CD4-positive, alpha-beta T cell treated with Interleukin-21 for 1 hour (primary cell): Measurements from ENCODE around the gene COPS3.
"Not testable (repeated sequence)": the region's sequence is repeated elsewhere in the genome, so short reads cannot be mapped to it uniquely, and the experiment has no call there.

Source experiments
- DNase-seq: peaks from one replicate; pipeline ENCODE4 v3.0.0-alpha.2; 2020

The COPS3 gene

DNA sequence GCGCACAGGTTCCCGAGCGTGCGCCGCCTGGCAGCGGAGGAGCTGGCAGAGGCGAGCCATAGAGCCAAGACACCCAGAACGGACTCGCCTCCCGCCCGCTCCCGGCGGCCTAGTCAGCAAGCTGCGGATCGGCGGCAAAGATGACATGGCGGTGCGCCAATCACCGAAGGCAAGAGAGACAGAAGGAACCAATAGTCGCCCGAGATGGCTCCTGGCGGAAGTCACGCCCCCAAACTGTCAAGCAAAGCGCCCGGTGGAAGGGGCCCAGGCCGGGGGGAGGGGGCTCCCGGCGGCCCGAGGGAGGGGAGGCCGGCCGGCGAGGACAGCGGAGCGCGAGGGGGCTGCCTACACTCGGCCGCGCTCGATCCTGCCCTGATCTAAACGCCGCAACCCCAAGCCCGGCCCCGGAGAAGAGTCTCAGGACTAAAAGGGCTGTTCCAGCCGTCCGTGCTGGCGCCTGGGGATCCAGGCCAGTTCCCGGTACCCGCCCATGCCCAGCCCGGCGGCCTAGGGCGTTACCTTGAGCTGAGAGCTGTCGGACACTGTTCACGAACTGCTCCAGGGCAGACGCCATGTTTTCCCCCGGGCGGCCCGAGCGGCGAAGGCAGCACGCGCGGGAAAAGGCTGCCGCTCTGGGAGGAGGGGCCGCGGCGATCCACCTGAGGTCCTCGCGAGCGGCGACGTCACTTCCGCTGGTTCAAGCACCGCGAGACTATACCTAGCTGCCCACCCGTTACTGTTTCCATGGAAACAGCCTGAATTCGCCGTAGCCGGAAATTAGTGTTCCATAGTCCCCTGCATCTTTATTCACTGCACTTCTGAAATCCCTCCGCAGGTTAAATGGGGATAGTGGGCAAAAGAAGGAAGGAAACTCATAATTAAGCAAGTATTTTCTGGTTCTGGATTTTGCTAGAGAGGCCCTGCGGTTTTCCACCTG lies at the start of gene COPS3:
Gene COPS3 (minus strand): TSS at position 634 of the 937 bp plus-strand sequence. CDS start 60 bp downstream, at position 574.
- peak; percentile 97 for DNase-seq

DNA sequence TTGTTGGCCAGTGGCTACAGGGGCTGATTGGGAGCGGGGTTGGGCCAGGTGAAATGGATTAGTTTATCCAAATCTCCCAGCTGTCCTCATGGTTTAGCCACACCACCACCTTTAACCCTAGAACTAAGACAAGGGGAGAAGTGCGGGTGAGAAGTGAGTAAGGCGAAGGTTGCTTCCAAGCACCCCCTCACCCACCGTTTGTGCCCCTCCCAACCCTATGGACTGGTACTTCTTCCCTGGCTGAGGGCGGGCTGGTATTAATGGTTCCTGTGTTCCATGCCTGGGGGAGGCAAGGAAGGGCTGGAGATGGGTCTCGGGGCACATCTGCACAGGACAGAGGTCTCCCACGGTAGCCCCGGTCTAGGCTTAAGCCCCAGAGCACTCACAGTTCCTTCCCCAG lies 47.2 kb upstream of the COPS3 start:
- DNase-seq = no peak

DNA sequence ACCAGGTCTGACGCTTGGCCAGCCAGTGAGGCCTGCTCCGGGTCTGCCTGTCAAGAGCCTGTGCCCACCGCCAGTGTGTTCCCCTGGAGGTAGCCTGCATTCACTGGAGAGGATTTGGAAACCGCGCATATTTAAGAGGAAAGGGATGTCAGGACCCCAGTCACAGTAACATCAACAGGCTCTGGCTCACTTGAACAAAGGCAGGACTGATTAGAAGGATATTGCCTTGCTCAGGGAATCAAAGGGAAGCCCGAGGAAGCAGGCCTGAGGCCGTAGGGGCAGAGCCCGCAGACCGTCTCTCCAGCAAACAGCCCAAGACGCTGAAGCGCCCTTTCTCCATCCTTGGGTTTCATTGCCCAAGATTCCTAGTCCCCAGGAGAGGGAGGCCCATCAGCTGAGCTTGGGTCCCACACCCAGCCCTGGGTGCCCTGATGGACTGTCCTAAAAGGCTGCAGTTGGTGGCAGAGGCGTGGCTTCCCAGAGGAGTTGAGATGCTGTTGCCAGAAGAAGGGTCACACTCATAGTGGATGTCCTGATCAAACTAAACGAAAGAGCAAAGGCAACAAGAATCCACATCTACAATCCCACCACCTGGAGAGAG lies 45.3 kb upstream of the COPS3 start:
- no peak for DNase-seq

DNA sequence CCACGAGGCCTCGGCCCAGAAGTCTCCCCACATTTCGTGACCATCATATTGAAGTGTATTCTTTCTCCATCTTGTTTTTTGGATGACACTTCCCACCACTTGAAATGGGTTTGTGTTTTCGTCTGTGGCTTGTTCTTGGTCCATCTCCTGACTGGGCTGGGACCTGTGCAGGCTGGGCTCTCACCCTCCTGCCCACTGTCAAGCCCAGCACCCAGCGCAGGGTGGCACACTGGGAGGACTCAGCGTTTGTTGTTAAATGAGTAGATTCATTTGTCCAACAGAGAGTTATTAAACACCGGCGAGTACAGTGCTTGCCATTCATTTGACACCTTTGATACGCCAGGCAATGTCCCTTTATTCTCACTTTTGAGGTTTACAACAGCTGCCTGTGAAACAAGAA lies 44.8 kb upstream of the COPS3 start:
- no peak for DNase-seq

DNA sequence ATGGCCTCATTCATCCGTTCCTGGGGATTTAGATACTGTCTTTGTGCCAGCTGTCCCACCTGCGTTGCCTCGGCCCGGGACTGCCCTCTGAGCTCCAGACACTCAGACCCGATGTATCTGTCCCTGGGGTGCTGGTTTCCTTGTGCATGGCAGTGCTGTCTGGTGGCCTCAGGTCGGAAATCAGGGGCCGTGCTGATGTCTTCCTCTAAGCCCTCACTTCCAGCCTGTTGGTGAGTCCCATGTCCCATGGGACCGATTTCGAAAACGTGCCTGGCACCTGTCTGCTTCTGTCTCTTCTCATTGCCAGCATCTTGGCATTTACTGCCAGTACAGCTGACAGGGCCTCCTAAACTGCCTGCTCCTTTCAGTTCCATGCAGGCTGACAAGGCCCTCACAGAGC lies 44.2 kb upstream of the COPS3 start:
- DNase-seq = no peak

DNA sequence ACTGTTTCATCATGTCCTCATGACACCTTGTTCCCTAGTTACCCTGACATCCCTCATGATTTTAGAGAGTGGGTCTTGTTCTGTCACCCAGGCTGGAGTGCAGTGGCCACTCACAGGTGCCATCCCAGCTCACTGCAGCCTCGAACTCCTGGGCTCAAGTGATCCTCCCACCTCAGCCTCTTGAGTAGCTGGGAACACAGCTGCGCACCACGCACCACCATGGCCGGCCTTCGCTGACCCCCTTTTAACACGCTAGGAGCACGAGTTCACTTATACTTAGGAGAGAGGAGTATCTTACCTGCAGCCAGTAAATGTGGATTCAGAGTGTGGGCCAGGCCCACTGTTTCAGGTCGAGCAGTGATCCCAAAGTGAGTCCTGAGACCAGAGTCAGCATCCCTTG lies 43.6 kb upstream of the COPS3 start:
- no peak for DNase-seq

DNA sequence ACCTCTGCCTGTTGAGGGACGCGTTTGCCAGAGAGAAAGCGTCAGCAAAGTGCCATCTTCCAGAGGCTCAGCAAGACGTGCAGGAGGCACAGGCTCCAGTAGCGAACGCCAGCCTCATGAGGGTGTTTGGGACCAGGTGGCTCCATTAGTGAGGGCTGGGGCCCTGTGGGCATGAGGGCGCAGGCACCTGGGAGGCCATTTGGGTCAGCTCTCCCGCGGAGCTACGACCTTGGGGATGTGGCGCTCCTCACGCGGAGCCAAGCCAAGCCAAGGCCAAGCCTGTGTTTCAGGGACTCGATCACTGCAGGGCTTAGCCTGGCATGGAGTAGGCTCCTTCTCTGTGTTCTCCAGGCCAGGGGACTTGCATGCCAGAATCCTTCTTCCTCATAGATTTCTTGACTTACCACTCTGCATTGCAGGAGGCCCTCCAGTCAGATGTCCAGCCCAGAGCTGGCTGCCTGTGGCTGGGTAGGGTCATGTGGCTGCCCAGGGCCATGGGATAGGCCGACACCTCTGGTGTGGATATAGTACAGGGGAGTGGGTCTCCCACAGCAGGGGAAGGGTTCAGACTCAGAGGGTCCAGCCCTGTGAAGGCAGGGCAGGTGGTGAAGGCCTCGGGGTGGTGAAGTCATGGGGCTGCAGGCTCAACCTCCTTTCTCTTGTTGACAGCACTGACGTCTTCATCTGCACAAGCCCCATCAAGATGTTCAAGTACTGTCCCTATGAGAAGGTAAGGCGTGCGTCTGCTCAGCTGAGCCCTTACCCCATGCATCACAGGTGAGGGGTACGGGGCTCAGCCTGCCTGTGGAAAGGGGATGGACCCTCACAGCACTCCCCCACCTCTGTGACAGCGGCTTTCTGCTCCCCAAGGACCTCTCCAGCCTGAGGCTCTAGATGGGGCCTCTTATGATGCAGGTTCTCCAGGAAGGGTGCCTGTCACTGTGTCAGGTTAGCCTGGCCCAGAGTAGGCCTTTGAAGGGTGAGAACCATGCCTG lies 41.8 kb upstream of the COPS3 start:
- no peak for DNase-seq

DNA sequence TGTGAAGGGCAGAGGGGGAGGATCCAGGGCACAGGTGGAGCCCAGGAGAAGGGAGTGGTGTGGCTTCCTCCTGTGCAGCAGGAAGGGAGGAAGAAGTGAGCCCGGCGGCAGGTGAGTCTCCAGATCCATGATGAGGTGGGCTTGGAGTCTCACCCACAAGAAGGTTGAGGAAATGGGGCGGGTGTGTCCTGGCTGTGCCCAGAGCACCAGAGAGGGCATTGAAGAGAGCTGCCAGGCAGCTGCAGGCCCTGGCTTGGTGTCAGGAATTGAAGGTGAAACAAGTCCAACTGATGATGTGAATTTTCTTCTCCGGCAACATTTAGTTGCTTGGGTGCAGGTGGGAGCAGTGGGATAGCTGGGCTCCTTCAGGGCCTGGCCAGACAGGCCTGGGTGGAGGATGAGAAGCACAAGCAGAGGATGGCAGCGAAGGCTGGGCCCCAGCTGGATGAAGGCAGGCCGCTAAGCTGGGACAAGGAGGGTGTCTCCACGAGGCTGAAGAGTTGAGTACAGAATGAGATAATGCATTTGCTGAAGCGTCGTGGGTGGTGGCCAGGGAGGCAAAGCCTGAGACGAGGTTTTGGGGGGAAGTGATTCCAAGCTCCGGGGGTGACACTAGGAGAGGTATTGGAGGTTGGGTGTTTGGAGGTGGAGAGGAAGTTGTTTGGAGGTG lies 40.4 kb upstream of the COPS3 start:
- DNase-seq = no peak

DNA sequence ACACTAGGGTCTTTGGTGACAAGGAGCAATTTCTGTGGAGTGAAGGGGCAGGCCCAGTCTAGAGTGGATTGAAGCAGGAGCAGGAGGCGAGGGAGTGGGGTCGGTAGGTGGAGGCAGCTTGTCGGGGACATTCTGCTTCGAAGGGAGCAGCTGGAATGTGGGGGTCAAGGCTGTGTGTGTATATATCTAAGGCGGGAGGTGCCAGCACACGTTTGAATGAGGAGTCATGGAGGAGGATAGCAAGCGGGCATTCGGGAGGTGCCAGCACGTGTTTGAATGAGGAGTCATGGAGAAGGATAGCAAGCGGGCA lies 39.8 kb upstream of the COPS3 start:
- DNase-seq = no peak

DNA sequence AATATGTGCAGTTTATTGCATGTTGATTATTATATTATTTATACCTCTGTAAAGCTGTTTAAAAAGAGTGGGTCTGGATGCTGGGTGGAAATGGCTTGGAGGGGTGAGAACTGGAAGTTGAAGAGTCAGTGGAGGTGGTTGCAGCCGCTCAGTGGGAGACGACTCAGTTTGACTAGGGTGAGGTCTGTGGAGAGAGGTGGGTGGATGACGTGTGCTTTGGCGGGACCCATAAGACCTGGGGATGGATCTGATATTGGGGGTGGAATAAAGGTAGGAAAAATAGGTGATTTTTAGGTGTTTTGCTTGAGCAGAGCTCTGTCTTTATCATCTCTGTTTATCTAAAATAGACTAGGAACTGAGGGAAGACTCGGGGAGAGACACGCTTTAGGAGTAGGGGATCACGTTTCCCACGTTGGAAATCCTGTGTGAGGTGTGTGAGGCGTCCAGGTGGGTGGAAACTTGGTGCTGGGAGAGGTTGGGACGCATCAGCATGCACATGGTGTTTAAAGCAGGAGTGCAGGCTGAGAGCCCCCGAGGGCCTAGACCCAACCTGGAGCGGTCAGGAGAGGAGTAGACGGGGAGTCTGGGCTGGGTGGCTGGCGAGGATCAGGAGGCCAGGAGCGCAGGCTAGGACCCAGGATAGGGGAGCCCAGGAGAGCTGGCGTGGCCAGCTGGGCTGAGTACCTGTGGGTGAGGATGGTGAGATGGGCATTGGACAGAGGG lies 39.3 kb upstream of the COPS3 start:
- no peak for DNase-seq

DNA sequence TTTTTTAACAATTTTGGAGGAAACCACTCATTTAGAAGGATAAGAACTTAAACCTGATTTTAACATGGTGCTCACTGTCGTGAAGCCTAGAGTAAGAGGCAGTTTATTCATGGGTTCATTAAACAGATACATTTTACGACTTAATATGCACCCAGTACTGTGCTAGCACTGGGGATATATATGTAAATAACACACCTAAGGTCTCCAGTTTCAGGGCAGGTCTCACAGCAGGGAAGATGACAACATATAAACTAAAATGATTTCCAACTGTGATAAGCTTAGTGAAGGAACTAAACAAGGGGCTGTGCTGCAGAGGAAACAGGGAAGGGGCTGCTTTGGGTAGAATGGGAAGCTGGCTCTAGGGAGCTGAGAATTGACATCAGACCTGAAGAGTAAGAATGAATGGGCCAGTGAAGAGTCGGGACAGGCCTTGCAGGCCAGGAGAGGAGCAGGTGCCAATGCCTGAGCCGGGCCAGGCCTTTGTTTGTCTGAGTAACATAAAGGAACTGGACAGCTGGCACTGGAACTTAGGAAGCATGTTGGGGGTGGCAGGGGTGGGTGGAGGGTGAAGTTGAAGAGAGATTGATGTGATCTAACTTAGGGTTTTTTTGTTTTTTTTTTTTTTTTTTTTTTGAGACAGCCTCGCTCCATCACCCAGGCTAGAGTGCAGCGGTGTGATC lies 34.2 kb upstream of the COPS3 start:
- DNase-seq = no peak

DNA sequence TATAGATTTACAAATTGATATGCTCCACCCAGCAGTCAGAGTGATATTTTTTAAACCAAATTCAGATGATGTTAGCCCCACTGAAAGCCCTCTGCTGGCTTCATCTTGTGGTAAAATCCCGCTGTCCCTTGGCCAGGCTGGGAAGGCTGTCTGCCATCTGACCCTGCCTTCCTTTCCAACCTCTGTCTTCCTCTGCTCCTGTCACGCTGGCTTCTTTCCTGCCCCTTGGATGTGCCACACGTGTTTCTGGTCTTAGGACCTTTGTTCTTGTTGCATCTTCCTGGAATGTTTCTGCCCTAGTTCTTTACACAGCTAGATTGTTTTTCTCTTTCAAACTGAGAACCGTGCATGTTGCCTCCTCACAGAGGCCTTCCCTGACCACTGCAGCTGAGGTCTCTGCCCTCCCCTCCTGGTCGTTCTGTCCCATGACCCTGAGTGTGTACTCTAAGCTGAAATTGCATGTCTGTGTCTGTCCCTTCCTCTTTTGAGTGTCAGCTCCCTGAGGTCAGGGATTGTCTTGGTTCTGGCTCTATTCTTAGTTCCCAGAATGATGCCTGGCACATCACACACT lies 33.5 kb upstream of the COPS3 start:
- DNase-seq = no peak

DNA sequence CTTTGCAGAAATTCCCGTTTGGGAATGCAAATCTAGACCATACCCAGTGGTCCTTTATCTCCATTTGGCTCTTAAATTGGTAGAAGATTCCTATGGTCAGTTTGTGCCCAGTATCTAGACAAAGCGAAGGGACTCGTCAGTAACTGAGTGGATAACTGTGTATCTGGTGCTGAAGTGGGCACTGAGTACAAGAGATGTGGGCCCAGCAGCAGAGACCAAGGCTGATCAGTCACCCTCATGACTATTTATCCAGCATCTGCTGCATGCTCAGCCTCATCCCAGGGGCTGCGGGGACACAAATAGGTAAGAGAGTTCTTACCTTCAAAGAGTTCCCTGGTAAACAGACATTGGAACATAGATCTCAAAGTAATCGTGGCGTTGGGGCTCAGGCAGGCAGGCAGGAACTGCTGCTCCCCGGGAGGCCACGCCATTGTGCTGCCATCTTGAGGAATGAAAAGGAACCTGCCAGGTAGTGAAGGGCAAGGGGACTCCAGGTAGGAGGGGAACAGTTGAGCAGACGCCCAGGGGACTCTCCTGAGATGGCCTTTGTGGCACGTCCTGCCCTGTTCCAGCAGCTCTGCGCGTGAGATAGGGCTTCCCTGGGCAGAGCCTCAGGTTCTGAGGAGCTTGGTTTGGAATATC lies 32.4 kb upstream of the COPS3 start:
- DNase-seq = peak; percentile 85

DNA sequence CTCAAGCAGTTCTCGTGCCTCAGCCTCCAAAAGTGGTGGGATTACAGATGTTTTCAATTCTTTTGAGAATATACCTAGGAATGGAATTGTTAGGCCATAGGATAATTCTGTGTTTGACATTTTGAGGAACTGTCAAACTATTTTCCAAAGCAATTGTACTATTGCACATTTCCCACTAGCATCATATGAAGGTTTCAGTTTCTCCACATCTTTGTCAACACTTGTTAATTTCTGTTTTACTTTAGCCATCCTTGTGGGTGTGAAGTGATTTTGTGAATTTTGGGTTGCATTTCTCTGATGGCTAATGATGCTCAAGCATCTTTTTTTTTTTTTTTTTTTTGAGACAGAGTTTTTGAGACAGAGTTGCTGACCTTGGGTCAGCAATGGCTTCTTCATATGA lies 28.3 kb upstream of the COPS3 start:
- no peak for DNase-seq

DNA sequence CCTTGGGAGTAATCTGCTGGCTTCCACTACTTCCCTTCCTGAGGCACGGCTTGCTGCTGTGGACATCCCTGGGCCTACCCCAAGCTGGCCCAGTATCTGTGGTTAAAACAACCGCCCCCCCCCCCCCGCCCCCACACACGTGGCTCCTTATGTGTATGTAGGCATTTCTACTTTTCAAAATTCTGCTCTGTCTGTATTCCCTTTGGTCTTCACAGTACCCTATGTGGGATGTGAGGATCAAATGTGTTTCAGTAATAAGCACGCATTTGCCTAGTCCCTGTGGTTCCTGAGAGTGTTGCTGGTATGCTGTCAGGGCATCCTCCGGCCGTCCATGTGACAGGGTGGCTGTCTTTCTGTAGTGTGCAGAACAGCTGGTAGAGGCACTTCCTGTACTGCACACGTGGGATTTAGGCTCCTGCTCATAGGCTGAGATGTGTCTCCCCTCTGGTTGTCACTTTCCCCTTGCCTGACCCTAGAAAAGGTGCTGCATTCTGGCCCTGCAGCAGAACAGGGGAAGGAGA lies 24.3 kb upstream of the COPS3 start:
- DNase-seq = peak; percentile 77

DNA sequence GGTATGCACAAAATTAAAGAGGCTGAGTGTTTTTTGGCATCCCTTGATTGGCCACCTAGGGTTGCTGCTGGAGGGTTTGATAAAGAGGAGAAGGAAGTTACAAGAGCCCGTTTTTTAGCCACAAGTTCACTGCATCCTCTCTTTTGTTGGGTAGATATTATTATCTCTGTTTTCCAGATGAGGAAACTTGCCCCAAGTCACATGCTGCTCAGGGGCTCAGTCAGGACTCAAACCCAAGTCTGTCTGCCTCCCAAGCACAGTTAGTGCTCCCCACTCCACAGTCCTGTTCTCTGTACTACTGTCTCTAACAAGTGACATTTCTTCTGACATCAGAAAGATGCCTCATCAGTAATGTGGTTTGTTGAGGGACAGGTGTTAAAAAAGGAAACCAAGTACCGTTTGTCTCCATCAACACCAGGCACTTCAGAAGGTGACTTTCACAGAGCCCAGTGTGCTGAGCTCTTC lies 23.5 kb upstream of the COPS3 start:
- peak; percentile 75 for DNase-seq

DNA sequence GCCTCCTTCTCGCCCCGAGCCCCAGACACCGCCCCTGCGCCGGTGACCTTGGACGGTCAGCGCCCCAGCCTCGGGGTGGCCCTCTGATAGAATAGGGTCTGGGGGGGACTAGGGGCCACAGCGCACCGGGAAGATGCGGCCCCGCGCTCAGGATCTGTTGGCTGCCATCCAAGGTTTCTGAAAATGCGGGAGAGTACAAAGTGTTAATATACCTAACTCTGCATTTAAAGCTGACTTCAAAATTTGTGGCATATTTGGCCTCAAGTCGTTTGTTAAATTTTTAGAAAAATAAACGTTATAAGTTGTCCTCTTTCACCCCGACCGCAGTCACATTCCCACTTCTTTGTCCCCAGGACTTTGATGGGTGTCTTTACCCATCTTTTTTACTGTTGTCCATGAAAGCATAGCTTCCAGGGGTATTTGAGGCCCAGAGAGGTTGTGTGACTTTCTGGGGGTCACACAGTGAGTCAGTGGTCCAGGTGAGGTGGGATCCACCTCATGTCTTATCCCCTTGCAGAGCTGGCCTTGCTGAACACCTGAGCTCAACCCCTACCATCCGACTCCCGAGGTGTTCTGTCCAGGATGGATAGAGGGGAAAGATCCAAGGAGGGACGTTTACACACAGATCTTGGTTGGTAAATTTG lies 22.9 kb upstream of the COPS3 start:
- DNase-seq = no peak

DNA sequence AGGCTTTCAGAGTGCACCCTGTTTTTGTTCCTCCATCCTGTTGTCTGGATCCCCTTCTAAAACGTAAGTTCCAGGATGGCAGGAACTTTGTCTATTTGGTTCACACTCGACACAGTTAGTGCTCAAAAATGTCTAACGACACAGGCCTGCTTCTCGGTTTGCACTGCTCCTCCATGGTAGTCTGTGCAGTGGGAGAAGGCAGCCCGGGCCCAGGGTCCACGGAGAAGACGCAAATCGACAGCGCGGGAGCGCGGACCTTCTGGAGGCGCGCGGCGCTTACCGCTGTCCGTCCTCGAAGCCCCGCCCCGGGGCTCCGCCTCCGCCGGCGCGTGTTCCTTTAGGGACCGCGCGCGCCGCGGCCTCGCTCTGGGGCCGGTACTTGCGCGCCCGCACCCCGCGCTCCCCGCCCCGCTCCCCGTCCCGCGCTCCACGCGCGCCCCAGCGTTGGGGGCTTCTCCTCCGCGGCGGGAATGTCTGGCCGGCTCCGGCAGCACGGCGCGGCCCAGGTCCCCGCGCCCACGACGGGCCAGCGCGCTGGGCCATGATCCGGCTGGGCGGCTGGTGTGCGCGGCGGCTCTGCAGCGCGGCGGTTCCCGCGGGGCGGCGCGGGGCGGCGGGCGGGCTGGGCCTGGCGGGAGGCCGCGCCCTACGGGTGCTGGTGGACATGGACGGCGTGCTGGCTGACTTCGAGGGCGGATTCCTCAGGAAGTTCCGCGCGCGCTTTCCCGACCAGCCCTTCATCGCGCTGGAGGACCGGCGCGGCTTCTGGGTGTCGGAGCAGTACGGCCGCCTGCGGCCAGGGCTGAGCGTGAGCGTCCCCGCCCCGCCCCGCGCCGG lies 22.2 kb upstream of the COPS3 start, which contains the start of gene NT5M:
Gene NT5M (plus strand): TSS at position 364 of the 837 bp plus-strand sequence. CDS start 178 bp downstream, at position 542.
- peak; percentile 65 for DNase-seq

DNA sequence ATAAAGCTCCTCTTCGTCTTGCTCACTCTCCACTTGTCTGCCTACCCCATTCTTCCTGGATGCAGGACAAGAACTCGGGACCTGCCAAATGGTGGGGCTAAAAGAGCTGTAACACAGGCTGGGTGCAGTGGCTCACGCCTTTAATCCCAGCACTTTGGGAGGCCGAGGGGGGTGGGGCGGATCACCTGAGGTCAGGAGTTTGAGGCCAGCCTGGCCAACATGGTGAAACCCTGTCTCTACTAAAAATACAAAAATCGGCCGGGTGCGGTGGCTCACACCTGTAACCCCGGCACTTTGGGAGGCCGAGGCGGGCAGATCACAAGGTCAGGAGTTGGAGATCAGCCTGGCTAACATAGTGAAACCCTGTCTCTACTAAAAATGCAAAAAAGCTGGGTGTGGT lies 20.6 kb upstream of the COPS3 start:
- DNase-seq = not testable (repeated sequence)
